ENCODE measurements around the gene TXNRD2.

The TXNRD2 gene

GRCh38 chr22:19969141-19969928 is 27.7 kb upstream of the TXNRD2 start:
- Histone ChIP-seq H3K9me2 (replicated peaks; ENCODE audit: insufficient read depth, low read length) (no peaks in the 10 kb centered on the region), H3K4me2 (ENCODE audit: low read depth, low read length) (no peak overlapping the region), H3K79me2 (ENCODE audit: low read length) (no peaks in the 10 kb centered on the region), H3F3A (ENCODE audit: insufficient read depth, low read length) (no peaks in the 10 kb centered on the region), H3K36me3 (replicated peaks; ENCODE audit: insufficient read depth, low read length) (no peaks in the 10 kb centered on the region), H3K9me3 (replicated peaks; ENCODE audit: insufficient read depth, low read length) (no peaks in the 10 kb centered on the region), H2AFZ (ENCODE audit: low read length) (no peak overlapping the region), H3K27me3 (replicated peaks; ENCODE audit: insufficient read depth, low read length) (no peaks in the 10 kb centered on the region), H3K9ac (ENCODE audit: low read length) (no peak overlapping the region), H4K20me1 (ENCODE audit: insufficient read depth, low read length) (no peaks in the 10 kb centered on the region), H3K4me3 (ENCODE audit: low read length) (no peak overlapping the region), H3K4me1 (ENCODE audit: low read length) (no peaks in the 10 kb centered on the region), H3K27ac (ENCODE audit: low read length) (no peak overlapping the region)
- TF ChIP-seq CTCF (IDR thresholded peaks at IDR 0.05; ENCODE audit: low read length) (no peak), EZH2 (optimal IDR thresholded peaks at IDR 0.05; ENCODE audit: low read depth, low read length) (no peak), EZH2phosphoT487 (IDR thresholded peaks at IDR 0.05; ENCODE audit: low read length) (no peak)
- no peak for DNase-seq

- Histone ChIP-seq H3K9me2 (replicated peaks; ENCODE audit: insufficient read depth, low read length) (no peaks in the 10 kb centered on the region), H3K36me3 (replicated peaks; ENCODE audit: insufficient read depth, low read length) (no peaks in the 10 kb centered on the region)
- no peak for TF ChIP-seq EZH2 (optimal IDR thresholded peaks at IDR 0.05; ENCODE audit: low read depth, low read length)
- no peak for TF ChIP-seq EZH2phosphoT487 (IDR thresholded peaks at IDR 0.05; ENCODE audit: low read length)
- no peak for TF ChIP-seq CTCF (IDR thresholded peaks at IDR 0.05; ENCODE audit: low read length)
These were observed 26.9 kb upstream of the TXNRD2 start for GRCh38 chr22:19968450-19968891.

GRCh38 chr22:19967850-19968449 is 26.3 kb upstream of the TXNRD2 start:
- Histone ChIP-seq H3K27ac (ENCODE audit: low read length) (no peak overlapping the region), H3F3A (ENCODE audit: insufficient read depth, low read length) (no peaks in the 10 kb centered on the region), H3K9me3 (replicated peaks; ENCODE audit: insufficient read depth, low read length) (no peaks in the 10 kb centered on the region), H3K36me3 (replicated peaks; ENCODE audit: insufficient read depth, low read length) (no peaks in the 10 kb centered on the region), H3K79me2 (ENCODE audit: low read length) (no peaks in the 10 kb centered on the region), H3K4me3 (ENCODE audit: low read length) (no peak overlapping the region), H3K27me3 (replicated peaks; ENCODE audit: insufficient read depth, low read length) (no peaks in the 10 kb centered on the region), H3K9ac (ENCODE audit: low read length) (no peak overlapping the region), H2AFZ (ENCODE audit: low read length) (no peak overlapping the region), H3K4me1 (ENCODE audit: low read length) (no peaks in the 10 kb centered on the region), H4K20me1 (ENCODE audit: insufficient read depth, low read length) (no peaks in the 10 kb centered on the region), H3K9me2 (replicated peaks; ENCODE audit: insufficient read depth, low read length) (no peaks in the 10 kb centered on the region), H3K4me2 (ENCODE audit: low read depth, low read length) (no peak overlapping the region)
- no peak for TF ChIP-seq EZH2 (optimal IDR thresholded peaks at IDR 0.05; ENCODE audit: low read depth, low read length)
- TF ChIP-seq EZH2phosphoT487 (IDR thresholded peaks at IDR 0.05; ENCODE audit: low read length), result no peak
- TF ChIP-seq CTCF (IDR thresholded peaks at IDR 0.05; ENCODE audit: low read length), result no peak
- DNase-seq, result no peak

More at GRCh38 chr22:19968450-19968891, 26.9 kb upstream of the TXNRD2 start:
- DNase-seq, result no peak
- H3K9ac ChIP-seq (ENCODE audit: low read length), result no peak overlapping the region
- no peaks in the 10 kb centered on the region for H3K4me1 ChIP-seq (ENCODE audit: low read length)
- H3F3A ChIP-seq (ENCODE audit: insufficient read depth, low read length), result no peaks in the 10 kb centered on the region
- no peak overlapping the region for H3K4me3 ChIP-seq (ENCODE audit: low read length)
- no peaks in the 10 kb centered on the region for H3K9me3 ChIP-seq (replicated peaks; ENCODE audit: insufficient read depth, low read length)
- no peak overlapping the region for H3K4me2 ChIP-seq (ENCODE audit: low read depth, low read length)
- H4K20me1 ChIP-seq (ENCODE audit: insufficient read depth, low read length), result no peaks in the 10 kb centered on the region
- H3K79me2 ChIP-seq (ENCODE audit: low read length), result no peaks in the 10 kb centered on the region
- H3K27me3 ChIP-seq (replicated peaks; ENCODE audit: insufficient read depth, low read length), result no peaks in the 10 kb centered on the region
- no peak overlapping the region for H2AFZ ChIP-seq (ENCODE audit: low read length)
- no peak overlapping the region for H3K27ac ChIP-seq (ENCODE audit: low read length)

Data from MM.1S (cell line).